Spleen (tissue), 7 donors: ENCODE results near the gene QKI.

ENCODE experiments used
- POLR2AphosphoS5 ChIP-seq, 3 donors: sonication (generic); formaldehyde crosslinking; IDR thresholded peaks; one replicate each; pipeline ENCODE4 v1.5.1; 2017; ENCODE audit warnings: antibody characterized with exemption in 3 of 3
- TF ChIP-seq, protein P1 (sequence below), 11 experiments: fragments of 200-600 bp in 7 of 11; fragments of 450-650 bp in 4 of 11; sonication (generic) in 4 of 11; IDR thresholded peaks in 8 of 11; conservative IDR thresholded peaks in 3 of 11; 1 replicate in 7 of 11; 2 replicates in 4 of 11; pipeline versions ENCODE4 v1.4.0 to v1.8.0; 2016 to 2021; ENCODE audit warnings: antibody characterized with exemption in 11 of 11, inconsistent platforms in 4 of 11, mild to moderate bottlenecking in 1 of 11
- donor health status: DM: no; HTN: no; CAD: no; lungs with moderate emphysema.
- donor health status: DM: no; HTN: no; CAD: no.
- donor health status: DM: no; HTN: no; CAD: no.

DNA sequence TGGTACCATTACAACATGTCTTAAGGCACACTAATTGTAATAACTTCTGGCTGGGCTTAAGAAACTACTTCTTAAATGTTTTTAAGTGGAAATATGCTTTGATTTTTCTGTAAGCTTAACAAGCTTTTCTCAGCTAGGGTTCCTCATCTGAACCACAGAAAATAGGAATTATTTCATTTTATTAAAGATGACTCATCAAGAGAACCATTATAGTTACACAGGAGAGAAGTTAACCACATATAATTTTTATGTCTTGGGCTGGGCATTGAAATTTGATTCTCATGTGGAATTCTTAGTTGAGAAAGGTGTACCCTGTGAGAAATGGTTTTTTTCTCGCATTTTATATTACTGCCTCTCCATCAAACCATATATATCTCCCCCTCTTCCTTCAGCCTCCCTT, 75.1 kb downstream of the QKI start:
- TF ChIP-seq, protein P1, sequence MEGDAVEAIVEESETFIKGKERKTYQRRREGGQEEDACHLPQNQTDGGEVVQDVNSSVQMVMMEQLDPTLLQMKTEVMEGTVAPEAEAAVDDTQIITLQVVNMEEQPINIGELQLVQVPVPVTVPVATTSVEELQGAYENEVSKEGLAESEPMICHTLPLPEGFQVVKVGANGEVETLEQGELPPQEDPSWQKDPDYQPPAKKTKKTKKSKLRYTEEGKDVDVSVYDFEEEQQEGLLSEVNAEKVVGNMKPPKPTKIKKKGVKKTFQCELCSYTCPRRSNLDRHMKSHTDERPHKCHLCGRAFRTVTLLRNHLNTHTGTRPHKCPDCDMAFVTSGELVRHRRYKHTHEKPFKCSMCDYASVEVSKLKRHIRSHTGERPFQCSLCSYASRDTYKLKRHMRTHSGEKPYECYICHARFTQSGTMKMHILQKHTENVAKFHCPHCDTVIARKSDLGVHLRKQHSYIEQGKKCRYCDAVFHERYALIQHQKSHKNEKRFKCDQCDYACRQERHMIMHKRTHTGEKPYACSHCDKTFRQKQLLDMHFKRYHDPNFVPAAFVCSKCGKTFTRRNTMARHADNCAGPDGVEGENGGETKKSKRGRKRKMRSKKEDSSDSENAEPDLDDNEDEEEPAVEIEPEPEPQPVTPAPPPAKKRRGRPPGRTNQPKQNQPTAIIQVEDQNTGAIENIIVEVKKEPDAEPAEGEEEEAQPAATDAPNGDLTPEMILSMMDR (IDR thresholded peaks at IDR 0.05 in 8 of 11, conservative IDR thresholded peaks at IDR 0.05 in 3 of 11) = no peak
- no peak for TF ChIP-seq POLR2AphosphoS5 (IDR thresholded peaks at IDR 0.05)
